AG10803 (cell line): ENCODE data around the gene INSRR.

Experiments
- DNase-seq: peaks from one replicate; pipeline ENCODE4 v3.0.0; 2010; ENCODE audit warnings: low read depth
- H3K4me3 ChIP-seq: 2 replicates; pipeline ENCODE4 v1.5.1; 2011; ENCODE audit warnings: mild to moderate bottlenecking, low read length, control low read depth
- CTCF ChIP-seq: conservative IDR thresholded peaks from 2 replicates; pipeline ENCODE4 v1.5.1; 2011; ENCODE audit warnings: mild to moderate bottlenecking, low read length, control low read depth, inconsistent platforms

The INSRR gene

GRCh38 chr1:156840186-156840897, 18.6 kb downstream of the INSRR start:
- H3K4me3 ChIP-seq, result no peak overlapping the region
- no peak for TF ChIP-seq CTCF
- DNase-seq, result no peak

- no peak for TF ChIP-seq CTCF
- H3K4me3 ChIP-seq, result no peak overlapping the region
- DNase-seq, result no peak
Measured at GRCh38 chr1:156839426-156840109, 19.3 kb downstream of the INSRR start.

GRCh38 chr1:156838972-156839371, 19.9 kb downstream of the INSRR start:
- no peak overlapping the region for H3K4me3 ChIP-seq
- TF ChIP-seq CTCF, result peak; percentile 86
- no peak for DNase-seq

- no peak for TF ChIP-seq CTCF
- no peak overlapping the region for H3K4me3 ChIP-seq
Measured at GRCh38 chr1:156836892-156837291, 22.0 kb downstream of the INSRR start.

GRCh38 chr1:156836041-156836654, 22.8 kb downstream of the INSRR start:
- TF ChIP-seq CTCF, result no peak
- DNase-seq, result no peak
- no peak overlapping the region for H3K4me3 ChIP-seq

More at GRCh38 chr1:156836892-156837291, 22.0 kb downstream of the INSRR start:
- DNase-seq, result no peak

- no peak overlapping the region for H3K4me3 ChIP-seq
- TF ChIP-seq CTCF, result no peak
- DNase-seq, result no peak
Measured at GRCh38 chr1:156834322-156834721, 24.6 kb downstream of the INSRR start.
